AG09309 (cell line): ENCODE results near the gene GATC.

Experiments
- DNase-seq: peaks from one replicate; pipeline ENCODE4 v3.0.0-alpha.2; 2010; ENCODE audit warnings: low read depth
- H3K4me3 ChIP-seq: 2 replicates; pipeline ENCODE4 v1.5.1; 2011; ENCODE audit warnings: mild to moderate bottlenecking, low read depth, low read length, moderate library complexity; ENCODE audit not compliant: control insufficient read depth
- TF ChIP-seq, protein P1 (sequence below): IDR thresholded peaks from 2 replicates; pipeline ENCODE4 v1.5.1; 2011; ENCODE audit warnings: mild to moderate bottlenecking, low read depth, low read length, inconsistent platforms; ENCODE audit not compliant: insufficient read depth, control insufficient read depth; ENCODE audit errors: missing control alignments

The GATC gene

DNA sequence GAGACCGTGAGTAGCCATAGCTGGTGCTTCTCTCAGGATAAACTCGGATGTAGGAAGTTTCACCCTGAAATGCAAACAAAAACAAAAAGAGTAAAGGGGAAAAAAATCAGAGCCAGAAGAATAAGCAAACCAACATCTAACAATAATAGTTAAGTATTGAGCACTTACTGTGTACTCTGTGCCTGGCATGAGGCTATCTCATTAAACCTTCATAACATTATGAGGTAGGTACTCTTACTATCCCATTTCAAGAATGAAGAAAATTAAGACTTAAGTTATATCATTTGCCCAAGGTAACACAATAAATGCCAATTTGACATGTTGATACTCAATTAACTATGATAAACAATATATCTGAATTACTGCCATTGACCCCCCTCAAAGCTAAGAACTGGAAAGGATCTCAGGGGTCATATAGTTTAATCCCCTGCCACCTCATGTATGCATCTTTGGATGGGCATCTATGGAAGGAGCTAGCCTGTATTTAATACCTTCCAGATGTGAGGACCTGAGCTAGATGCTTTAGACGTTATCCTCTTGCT lies 15.9 kb downstream of the GATC start:
- TF ChIP-seq, protein P1, sequence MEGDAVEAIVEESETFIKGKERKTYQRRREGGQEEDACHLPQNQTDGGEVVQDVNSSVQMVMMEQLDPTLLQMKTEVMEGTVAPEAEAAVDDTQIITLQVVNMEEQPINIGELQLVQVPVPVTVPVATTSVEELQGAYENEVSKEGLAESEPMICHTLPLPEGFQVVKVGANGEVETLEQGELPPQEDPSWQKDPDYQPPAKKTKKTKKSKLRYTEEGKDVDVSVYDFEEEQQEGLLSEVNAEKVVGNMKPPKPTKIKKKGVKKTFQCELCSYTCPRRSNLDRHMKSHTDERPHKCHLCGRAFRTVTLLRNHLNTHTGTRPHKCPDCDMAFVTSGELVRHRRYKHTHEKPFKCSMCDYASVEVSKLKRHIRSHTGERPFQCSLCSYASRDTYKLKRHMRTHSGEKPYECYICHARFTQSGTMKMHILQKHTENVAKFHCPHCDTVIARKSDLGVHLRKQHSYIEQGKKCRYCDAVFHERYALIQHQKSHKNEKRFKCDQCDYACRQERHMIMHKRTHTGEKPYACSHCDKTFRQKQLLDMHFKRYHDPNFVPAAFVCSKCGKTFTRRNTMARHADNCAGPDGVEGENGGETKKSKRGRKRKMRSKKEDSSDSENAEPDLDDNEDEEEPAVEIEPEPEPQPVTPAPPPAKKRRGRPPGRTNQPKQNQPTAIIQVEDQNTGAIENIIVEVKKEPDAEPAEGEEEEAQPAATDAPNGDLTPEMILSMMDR, result no peak
- DNase-seq, result no peak

DNA sequence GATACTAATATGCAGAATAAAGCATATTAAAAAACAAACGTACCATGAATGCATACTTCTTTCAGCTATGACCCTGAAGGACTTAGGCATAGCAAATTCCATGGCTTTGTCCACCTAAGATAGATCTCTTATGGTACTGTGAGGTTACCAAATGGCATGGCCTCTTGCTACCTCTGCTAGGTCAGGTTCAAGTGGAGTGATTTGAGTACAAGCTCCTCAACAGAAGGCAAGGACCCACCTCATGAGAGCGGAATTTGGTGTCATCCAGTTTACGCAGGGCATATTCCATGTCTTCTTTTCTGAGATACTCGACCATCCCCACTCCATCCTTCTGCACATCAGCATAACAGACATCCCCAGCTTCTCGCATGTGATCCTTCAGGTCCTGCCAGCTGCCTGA lies 17.5 kb downstream of the GATC start:
- TF ChIP-seq, protein P1, result no peak
- H3K4me3 ChIP-seq, result no peak overlapping the region
- no peak for DNase-seq

More for the DNA sequence above, 15.9 kb downstream of the GATC start:
- H3K4me3 ChIP-seq, result no peak overlapping the region

DNA sequence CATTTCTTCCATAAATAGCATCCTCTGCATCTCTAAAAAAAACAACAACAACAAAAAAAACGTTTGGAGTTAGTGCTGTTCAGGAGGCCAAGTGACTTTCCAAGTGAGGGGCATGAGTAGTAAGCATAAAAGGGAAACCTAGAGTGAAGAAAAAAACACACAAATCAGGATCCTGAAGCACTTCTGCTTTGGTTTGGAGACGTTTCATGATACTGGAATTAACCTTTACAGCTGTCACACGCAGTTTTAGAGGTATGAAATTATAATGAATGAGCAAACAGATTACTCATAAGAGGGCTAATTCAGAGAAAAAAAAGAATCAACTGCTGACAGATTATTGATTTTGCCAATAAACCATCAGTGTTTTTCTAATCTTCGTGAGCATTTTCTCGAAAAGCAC lies 19.5 kb downstream of the GATC start:
- no peak for DNase-seq
- no peak overlapping the region for H3K4me3 ChIP-seq
- TF ChIP-seq, protein P1, result no peak

DNA sequence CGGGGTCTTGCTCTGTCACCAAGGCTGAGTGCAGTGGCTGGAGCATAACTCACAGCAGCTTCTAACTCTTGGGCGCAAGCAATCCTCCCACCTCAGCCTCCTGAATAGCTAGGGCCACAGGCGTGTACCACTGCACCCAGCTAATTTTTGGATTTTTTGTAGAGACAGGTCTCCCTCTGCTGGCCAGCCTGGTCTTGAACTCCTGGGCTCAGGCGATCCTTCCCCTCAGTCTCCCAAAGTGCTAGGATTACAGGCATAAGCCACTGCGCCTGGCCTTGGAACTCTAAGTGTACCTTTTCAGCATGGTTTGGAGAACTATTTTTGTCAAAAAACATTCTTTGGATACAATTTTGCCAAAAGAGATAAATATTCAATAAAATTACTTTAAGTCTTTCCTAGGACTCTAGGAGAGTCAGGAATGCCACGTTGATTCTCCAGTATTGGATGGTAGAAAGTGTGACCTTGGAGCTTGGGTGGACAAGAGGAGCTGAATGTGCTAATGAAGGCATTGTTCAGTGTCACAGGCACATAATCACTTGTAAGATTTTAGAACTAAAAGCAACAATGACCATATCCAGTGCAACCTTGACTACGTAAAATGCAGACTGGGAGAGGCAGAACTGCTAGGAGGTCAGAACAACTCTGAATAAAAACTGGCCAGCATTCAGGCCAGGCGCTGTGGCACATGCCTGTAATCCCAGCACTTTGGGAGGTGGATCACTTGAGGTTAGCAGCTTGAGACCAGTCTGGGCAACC lies 20.5 kb downstream of the GATC start:
- no peak for DNase-seq
- TF ChIP-seq, protein P1, result peak; percentile 66
- no peak overlapping the region for H3K4me3 ChIP-seq

DNA sequence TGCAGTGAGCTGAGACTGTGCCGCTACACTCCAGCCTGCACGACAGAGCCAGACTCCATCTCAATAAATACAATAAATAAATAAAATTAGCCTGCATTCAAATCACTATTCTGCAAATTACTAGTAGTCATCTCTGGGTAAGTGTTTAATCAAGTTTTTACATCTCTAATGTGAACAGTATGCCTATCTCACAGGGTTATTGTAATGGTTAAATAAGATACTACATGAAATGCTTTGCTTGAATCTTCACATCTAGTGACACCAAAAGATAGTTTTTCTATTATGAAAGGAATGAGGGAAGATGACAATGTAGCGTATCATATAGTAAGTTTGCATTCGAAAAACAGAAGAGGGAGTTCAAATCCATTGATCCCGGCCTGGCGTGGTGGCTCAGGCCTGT lies 21.2 kb downstream of the GATC start:
- no peak for DNase-seq
- no peak overlapping the region for H3K4me3 ChIP-seq
- TF ChIP-seq, protein P1, result no peak

DNA sequence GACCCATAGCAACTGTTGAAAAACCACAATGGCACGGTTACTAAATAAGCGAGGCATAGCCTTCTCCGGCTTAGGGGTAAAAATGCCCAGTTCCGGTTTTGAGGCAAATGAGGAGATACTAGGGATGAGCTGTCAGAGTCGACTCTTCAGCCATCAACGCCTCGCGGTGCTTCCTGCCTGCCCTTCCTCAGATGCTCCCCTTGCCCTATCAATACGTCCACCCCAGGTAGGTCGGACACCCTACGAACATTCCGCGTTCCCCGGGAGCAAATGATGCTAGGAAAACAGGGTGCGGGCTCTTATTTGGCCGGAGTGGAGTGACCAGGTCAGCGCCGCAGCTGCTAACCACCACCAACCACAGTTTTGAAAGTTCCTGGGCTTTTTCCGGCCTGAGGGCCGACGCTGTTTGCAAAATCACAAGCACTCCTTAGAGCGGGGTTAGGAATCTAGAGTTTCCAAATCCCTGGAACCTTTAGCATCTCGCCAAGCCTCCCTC lies 22.1 kb downstream of the GATC start:
- TF ChIP-seq, protein P1, result no peak
- DNase-seq, result no peak
- H3K4me3 ChIP-seq, result peak overlapping the region; percentile 75
